Measurements from ENCODE around the gene GTF2A1. TPM values are rescaled to one million over a fixed set of nuclear protein-coding genes. Genes with fewer than 3 reads are reported as not detected.
A peak's percentile ranks its signal among the peaks of the same experiment; 100 is the strongest.

Gene GTF2A1
- total RNA-seq, 1 experiment from 2014 or later, result 13.9 TPM

- ChIA-PET POLR2A (ENCODE audit: unreplicated experiment) (no interaction called here), CTCF (no interaction called here)
- BruUV-seq (replicated peaks), result TSS peak; percentile 96
- Histone ChIP-seq H3K4me2 (peak overlapping the region; percentile 71; the same call in 1 of the 2 replicates), H3K27ac (no peak overlapping the region), H3K4me3 (no peak overlapping the region), H2AFZ (no peak overlapping the region), H4K20me1 (ENCODE audit: insufficient read depth) (no peaks in the 10 kb centered on the region), H3K4me1 (replicated peaks; ENCODE audit: insufficient read depth) (no peaks in the 10 kb centered on the region), H3F3A (ENCODE audit: insufficient read depth, low read depth) (no peaks in the 10 kb centered on the region), H3K79me2 (ENCODE audit: low read depth) (no peaks in the 10 kb centered on the region), H3K9me3 (ENCODE audit: insufficient read depth, low read depth) (no peaks in the 10 kb centered on the region), H3K9me2 (ENCODE audit: insufficient read depth) (no peaks in the 10 kb centered on the region), H3K27me3 (ENCODE audit: insufficient read depth, low read depth) (no peaks in the 10 kb centered on the region), H3K36me3 (ENCODE audit: low read depth) (no peaks in the 10 kb centered on the region)
- intact Hi-C loops (cut with micrococcal nuclease; ENCODE audit: unreplicated experiment), result loop anchor here (1.0 to 10.0 kb wide), 3 partner anchors 174 to 1116 kb away; no protein-coding TSS in a partner anchor
- no peak for DNase-seq
- TF ChIP-seq EZH2 (IDR thresholded peaks at IDR 0.05; ENCODE audit: low read depth) (no peak), CTCF (conservative IDR thresholded peaks at IDR 0.05) (peak; percentile 47; the same call in 1 of the 2 replicates)
These were observed 49.9 kb downstream of the GTF2A1 start for GRCh38 chr14:81170829-81171195.

GRCh38 chr14:81170104-81170828, 50.5 kb downstream of the GTF2A1 start:
- POLR2A ChIA-PET (ENCODE audit: unreplicated experiment), result no interaction called here
- BruUV-seq (replicated peaks), result TSS peak; percentile 49
- intact Hi-C loops (cut with micrococcal nuclease; ENCODE audit: unreplicated experiment), result loop anchor here (1.0 to 10.0 kb wide), 3 partner anchors 173 to 1115 kb away; no protein-coding TSS in a partner anchor

GRCh38 chr14:81169711-81170103, 51.1 kb downstream of the GTF2A1 start:
- Histone ChIP-seq H3K79me2 (ENCODE audit: low read depth) (no peaks in the 10 kb centered on the region), H3K27me3 (ENCODE audit: insufficient read depth, low read depth) (no peaks in the 10 kb centered on the region), H2AFZ (peak overlapping the region; percentile 89), H3K27ac (no peak overlapping the region), H4K20me1 (ENCODE audit: insufficient read depth) (no peaks in the 10 kb centered on the region), H3K4me1 (replicated peaks; ENCODE audit: insufficient read depth) (no peaks in the 10 kb centered on the region), H3K9me2 (ENCODE audit: insufficient read depth) (no peaks in the 10 kb centered on the region), H3F3A (ENCODE audit: insufficient read depth, low read depth) (no peaks in the 10 kb centered on the region), H3K9me3 (ENCODE audit: insufficient read depth, low read depth) (no peaks in the 10 kb centered on the region), H3K4me2 (peak overlapping the region; percentile 71), H3K36me3 (ENCODE audit: low read depth) (no peaks in the 10 kb centered on the region), H3K4me3 (peak overlapping the region; percentile 54)
- POLR2A ChIA-PET (ENCODE audit: unreplicated experiment), result no interaction called here
- TF ChIP-seq EZH2 (IDR thresholded peaks at IDR 0.05; ENCODE audit: low read depth), result no peak
- no peak for TF ChIP-seq CTCF (conservative IDR thresholded peaks at IDR 0.05)
- intact Hi-C loops (cut with micrococcal nuclease; ENCODE audit: unreplicated experiment), result loop anchor here (1.0 to 10.0 kb wide), 3 partner anchors 173 to 1115 kb away; no protein-coding TSS in a partner anchor
- CTCF ChIA-PET, result interaction anchor here (0.8 to 1.0 kb wide), 2 partner anchors 195 to 228 kb away, joined by 3 read pairs; partner anchors contain the start of gene CEP128
- peak in 1 of 2 experiments; percentile 11 for DNase-seq
- BruUV-seq (replicated peaks), result no TSS peak

More at GRCh38 chr14:81170104-81170828, 50.5 kb downstream of the GTF2A1 start:
- Histone ChIP-seq H3K9me2 (ENCODE audit: insufficient read depth) (no peaks in the 10 kb centered on the region), H3K27ac (0 out of 2 replicates have a peak overlapping the region, but pooled peaks have one; percentile 16), H3K36me3 (ENCODE audit: low read depth) (no peaks in the 10 kb centered on the region), H3K9me3 (ENCODE audit: insufficient read depth, low read depth) (no peaks in the 10 kb centered on the region), H3F3A (ENCODE audit: insufficient read depth, low read depth) (no peaks in the 10 kb centered on the region), H3K4me1 (replicated peaks; ENCODE audit: insufficient read depth) (no peaks in the 10 kb centered on the region), H3K4me3 (peak overlapping the region; percentile 54), H3K79me2 (ENCODE audit: low read depth) (no peaks in the 10 kb centered on the region), H4K20me1 (ENCODE audit: insufficient read depth) (no peaks in the 10 kb centered on the region), H2AFZ (peak overlapping the region; percentile 89), H3K27me3 (ENCODE audit: insufficient read depth, low read depth) (no peaks in the 10 kb centered on the region), H3K4me2 (peak overlapping the region; percentile 71)
- no peak for TF ChIP-seq EZH2 (IDR thresholded peaks at IDR 0.05; ENCODE audit: low read depth)
- peak; percentile 93 for TF ChIP-seq CTCF (conservative IDR thresholded peaks at IDR 0.05)
- DNase-seq, result peak; percentile 68 to 84
- CTCF ChIA-PET, result interaction anchor here (0.8 to 1.0 kb wide), 2 partner anchors 195 to 229 kb away, joined by 3 read pairs; partner anchors contain the start of gene CEP128

All from PC-9 (cell line).